CD4-positive, alpha-beta T cell (primary cell): Measurements from ENCODE around the gene FUS. TPM values are rescaled to one million over a fixed set of nuclear protein-coding genes. Genes with fewer than 3 reads are reported as not detected.

ENCODE experiments used
- ATAC-seq: fragments of 200-7000 bp; cut with Tn5 transposase; one replicate; pipeline ENCODE4 v1.10.0; 2022; ENCODE audit warnings: mild to moderate bottlenecking; ENCODE audit not compliant: poor library complexity
- CTCF ChIA-PET: fragments of 350-600 bp; sonication (Branson Sonifier 250); formaldehyde crosslinking; loops from one replicate; lab custom pipeline; 2021; ENCODE audit warnings: antibody characterized with exemption, inconsistent platforms; lab: Charles Lee
- POLR2A ChIA-PET: fragments of 350-600 bp; sonication (Branson Sonifier 250); formaldehyde crosslinking; loops from one replicate; lab custom pipeline; 2021; ENCODE audit warnings: antibody characterized with exemption, inconsistent platforms; lab: Charles Lee
- DNase-seq, 14 experiments: peaks; one replicate each; pipeline ENCODE4 v3.0.0-alpha.2; 2013 to 2020; ENCODE audit warnings: mixed read lengths in 2 of 14
- H3K27ac ChIP-seq, 2 donors: one replicate each; pipeline versions ENCODE4 v1.5.1 to v1.7.0; 2013; ENCODE audit warnings: low read length in 2 of 2, low read depth in 1 of 2, mild to moderate bottlenecking in 1 of 2
- H3K27me3 ChIP-seq, 2 experiments: 1 replicate in 1 of 2; 2 replicates in 1 of 2; pipeline versions ENCODE4 v1.6.1 to v1.7.0; 2013; ENCODE audit warnings: low read length in 2 of 2, control low read depth in 1 of 2, mild to moderate bottlenecking in 1 of 2, moderate library complexity in 1 of 2; ENCODE audit not compliant: insufficient read depth in 2 of 2, control insufficient read depth in 1 of 2
- H3K36me3 ChIP-seq: one replicate; pipeline ENCODE4 v1.6.1; 2013; ENCODE audit warnings: low read length, control low read depth; ENCODE audit not compliant: insufficient read depth
- H3K4me1 ChIP-seq: one replicate; pipeline ENCODE4 v1.6.1; 2013; ENCODE audit warnings: low read length, control low read depth; ENCODE audit not compliant: insufficient read depth
- H3K4me3 ChIP-seq: one replicate; pipeline ENCODE4 v1.5.1; 2013; ENCODE audit warnings: mild to moderate bottlenecking, low read length, moderate library complexity
- H3K9me3 ChIP-seq, 2 experiments: 1 replicate in 1 of 2; 2 replicates in 1 of 2; pipeline versions ENCODE4 v1.6.1 to v1.7.0; 2013; ENCODE audit warnings: low read length in 2 of 2, mild to moderate bottlenecking in 2 of 2, control low read depth in 1 of 2, moderate library complexity in 1 of 2; ENCODE audit not compliant: control insufficient read depth in 1 of 2, insufficient read depth in 1 of 2
- H3K27ac Mint-ChIP-seq: one replicate; pipeline ENCODE4 v1.8.0; 2020; ENCODE audit warnings: mixed read lengths
- H3K27me3 Mint-ChIP-seq: one replicate; pipeline ENCODE4 v1.8.0; 2021; ENCODE audit warnings: mixed read lengths
- H3K36me3 Mint-ChIP-seq: one replicate; pipeline ENCODE4 v1.8.0; 2021; ENCODE audit warnings: low read depth, mixed read lengths
- H3K4me1 Mint-ChIP-seq: one replicate; pipeline ENCODE4 v1.8.0; 2021; ENCODE audit warnings: low read depth, mixed read lengths
- H3K4me3 Mint-ChIP-seq: one replicate; pipeline ENCODE4 v1.8.0; 2020; ENCODE audit warnings: mild to moderate bottlenecking, mixed read lengths
- H3K9me3 Mint-ChIP-seq: one replicate; pipeline ENCODE4 v1.8.0; 2020; ENCODE audit warnings: mixed read lengths
- intact Hi-C, 2 experiments: fragments of 100-400 bp; cut with DNase I in 1 of 2; cut with micrococcal nuclease in 1 of 2; formaldehyde crosslinking; loops; one replicate each; pipeline versions ENCODE4 v1.15.1 to v1.9.0; 2023 to 2025; cut with DNase I, micrococcal nuclease
- total RNA-seq, 174 experiments: library from RNA in 2 of 174; stranded (reverse) in 2 of 174; gene quantifications; one replicate each; pipeline ENCODE4 v1.2.3 and lab custom pipeline; 2021 to 2026
- TF ChIP-seq, protein P1 (sequence below): fragments of 200-600 bp; IDR thresholded peaks from one replicate; pipeline ENCODE4 v1.8.0; 2022; ENCODE audit warnings: antibody characterized with exemption, mild to moderate bottlenecking

Gene FUS
- total RNA-seq, 2 experiments from 2014 or later = 699 to 733 TPM

DNA sequence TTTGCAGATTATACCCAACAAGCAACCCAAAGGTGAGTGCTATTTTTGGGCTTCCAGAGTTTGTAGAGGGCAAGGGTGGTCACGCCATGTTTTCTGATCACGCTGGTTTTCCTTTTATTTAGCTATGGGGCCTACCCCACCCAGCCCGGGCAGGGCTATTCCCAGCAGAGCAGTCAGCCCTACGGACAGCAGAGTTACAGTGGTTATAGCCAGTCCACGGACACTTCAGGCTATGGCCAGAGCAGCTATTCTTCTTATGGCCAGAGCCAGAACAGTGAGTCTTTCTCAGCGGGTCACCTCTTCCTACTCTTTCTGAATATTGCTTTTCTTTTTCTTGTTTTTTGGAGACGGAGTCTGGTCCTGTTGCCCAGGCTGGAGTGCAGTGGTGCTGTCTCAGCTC, 2.5 kb downstream of the FUS start:
- no peak for ATAC-seq
- Histone ChIP-seq H3K27me3 (no peaks in the 10 kb centered on the region), H3K36me3 (peaks cover 51% of the 10 kb centered on the region), H3K27ac (peak overlapping the region in 1 of 2 donors; percentile 21), H3K4me1 (peaks cover 76% of the 10 kb centered on the region), H3K4me3 (peak overlapping the region; percentile 87), H3K9me3 (no peaks in the 10 kb centered on the region)
- Mint-ChIP-seq H3K4me3 (peak overlapping the region; percentile 97), H3K9me3 (no peaks in the 10 kb centered on the region), H3K27me3 (no peaks in the 10 kb centered on the region), H3K36me3 (peaks cover 80% of the 10 kb centered on the region), H3K27ac (peak overlapping the region; percentile 95), H3K4me1 (peaks cover 82% of the 10 kb centered on the region)
- DNase-seq = no peak
- TF ChIP-seq, protein P1, sequence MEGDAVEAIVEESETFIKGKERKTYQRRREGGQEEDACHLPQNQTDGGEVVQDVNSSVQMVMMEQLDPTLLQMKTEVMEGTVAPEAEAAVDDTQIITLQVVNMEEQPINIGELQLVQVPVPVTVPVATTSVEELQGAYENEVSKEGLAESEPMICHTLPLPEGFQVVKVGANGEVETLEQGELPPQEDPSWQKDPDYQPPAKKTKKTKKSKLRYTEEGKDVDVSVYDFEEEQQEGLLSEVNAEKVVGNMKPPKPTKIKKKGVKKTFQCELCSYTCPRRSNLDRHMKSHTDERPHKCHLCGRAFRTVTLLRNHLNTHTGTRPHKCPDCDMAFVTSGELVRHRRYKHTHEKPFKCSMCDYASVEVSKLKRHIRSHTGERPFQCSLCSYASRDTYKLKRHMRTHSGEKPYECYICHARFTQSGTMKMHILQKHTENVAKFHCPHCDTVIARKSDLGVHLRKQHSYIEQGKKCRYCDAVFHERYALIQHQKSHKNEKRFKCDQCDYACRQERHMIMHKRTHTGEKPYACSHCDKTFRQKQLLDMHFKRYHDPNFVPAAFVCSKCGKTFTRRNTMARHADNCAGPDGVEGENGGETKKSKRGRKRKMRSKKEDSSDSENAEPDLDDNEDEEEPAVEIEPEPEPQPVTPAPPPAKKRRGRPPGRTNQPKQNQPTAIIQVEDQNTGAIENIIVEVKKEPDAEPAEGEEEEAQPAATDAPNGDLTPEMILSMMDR = no peak
- POLR2A ChIA-PET = interaction anchor here (1.7 to 6.6 kb wide), 2 partner anchors 17 to 40 kb away, joined by 13 to 89 read pairs; partner anchors contain the start of gene PYCARD
- CTCF ChIA-PET = interaction anchor here (0.9 to 2.0 kb wide), 2 partner anchors 18 to 40 kb away, joined by 3 to 5 read pairs; no protein-coding TSS in a partner anchor
- intact Hi-C loops = loop anchor here (5.0 to 10.0 kb wide), 5 partner anchors 110 to 682 kb away; partner anchors contain the start of genes STX4 (in 1 of the 2), ZNF646 (in 1 of the 2) and ZNF668 (in 1 of the 2)

DNA sequence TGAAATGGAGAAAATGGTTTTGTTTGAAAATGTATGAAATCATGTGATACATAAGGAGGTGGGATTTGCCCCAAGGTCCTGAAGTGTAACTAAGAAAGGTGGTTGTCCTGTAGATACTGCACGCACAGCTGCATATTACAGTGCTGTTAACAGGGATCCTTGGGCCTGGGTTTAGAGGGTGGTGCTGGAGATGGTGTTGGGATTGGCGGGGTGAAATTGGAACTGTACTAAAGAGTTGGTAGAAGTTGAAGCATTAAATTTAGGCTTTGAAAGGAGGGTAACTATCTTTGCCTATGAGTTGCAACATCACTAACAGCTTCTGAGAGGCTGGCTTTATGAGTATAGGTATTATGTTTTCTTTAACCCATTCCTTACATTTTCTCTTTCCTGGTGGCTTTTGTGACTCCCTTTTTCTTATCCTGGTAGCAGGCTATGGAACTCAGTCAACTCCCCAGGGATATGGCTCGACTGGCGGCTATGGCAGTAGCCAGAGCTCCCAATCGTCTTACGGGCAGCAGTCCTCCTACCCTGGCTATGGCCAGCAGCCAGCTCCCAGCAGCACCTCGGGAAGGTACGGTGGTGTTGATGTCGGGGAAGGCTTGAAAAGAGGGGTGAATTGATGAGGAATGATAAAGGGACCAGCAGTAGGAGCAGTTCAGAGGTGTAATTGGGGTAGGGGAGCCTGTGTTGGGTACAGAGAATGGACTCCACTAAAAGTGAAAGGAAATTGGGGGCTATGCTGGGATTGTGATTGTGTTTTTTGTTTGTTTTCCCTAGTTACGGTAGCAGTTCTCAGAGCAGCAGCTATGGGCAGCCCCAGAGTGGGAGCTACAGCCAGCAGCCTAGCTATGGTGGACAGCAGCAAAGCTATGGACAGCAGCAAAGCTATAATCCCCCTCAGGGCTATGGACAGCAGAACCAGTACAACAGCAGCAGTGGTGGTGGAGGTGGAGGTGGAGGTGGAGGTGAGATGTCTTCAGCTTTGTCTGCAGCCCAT, 3.8 kb downstream of the FUS start:
- H3K27me3 Mint-ChIP-seq = no peaks in the 10 kb centered on the region
- H3K36me3 Mint-ChIP-seq = peaks cover 94% of the 10 kb centered on the region
- Histone ChIP-seq H3K4me1 (peaks cover 69% of the 10 kb centered on the region), H3K9me3 (no peaks in the 10 kb centered on the region), H3K27me3 (no peaks in the 10 kb centered on the region), H3K27ac (no peak overlapping the region), H3K36me3 (peaks cover 65% of the 10 kb centered on the region), H3K4me3 (no peak overlapping the region)
- H3K4me1 Mint-ChIP-seq = peaks cover 85% of the 10 kb centered on the region
- CTCF ChIA-PET = interaction anchor here (2.0 kb wide), 1 partner anchor 17 kb away, joined by 5 read pairs; no protein-coding TSS in a partner anchor
- H3K9me3 Mint-ChIP-seq = no peaks in the 10 kb centered on the region
- TF ChIP-seq, protein P1 = no peak
- DNase-seq (peak in 1 of 14 experiments; percentile 18), ATAC-seq (no peak)
- H3K27ac Mint-ChIP-seq = peak overlapping the region; percentile 95
- H3K4me3 Mint-ChIP-seq = peak overlapping the region; percentile 97
- intact Hi-C loops = loop anchor here (5.0 to 10.0 kb wide), 5 partner anchors 111 to 681 kb away; partner anchors contain the start of genes STX4 (in 1 of the 2), ZNF646 (in 1 of the 2) and ZNF668 (in 1 of the 2)
- POLR2A ChIA-PET = interaction anchor here (1.3 to 6.6 kb wide), 2 partner anchors 15 to 41 kb away, joined by 3 to 89 read pairs; partner anchors contain the start of gene PYCARD

DNA sequence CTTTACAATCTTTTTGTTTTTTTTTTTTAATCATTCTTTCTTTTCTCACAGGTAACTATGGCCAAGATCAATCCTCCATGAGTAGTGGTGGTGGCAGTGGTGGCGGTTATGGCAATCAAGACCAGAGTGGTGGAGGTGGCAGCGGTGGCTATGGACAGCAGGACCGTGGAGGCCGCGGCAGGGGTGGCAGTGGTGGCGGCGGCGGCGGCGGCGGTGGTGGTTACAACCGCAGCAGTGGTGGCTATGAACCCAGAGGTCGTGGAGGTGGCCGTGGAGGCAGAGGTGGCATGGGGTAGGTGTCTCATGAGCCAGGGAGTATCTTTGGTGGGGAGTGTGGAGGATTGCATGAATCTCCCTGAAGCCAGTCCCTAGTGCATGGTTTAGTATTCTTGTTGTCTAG, 4.9 kb downstream of the FUS start:
- Histone ChIP-seq H3K4me1 (peaks cover 63% of the 10 kb centered on the region), H3K27ac (no peak overlapping the region), H3K36me3 (peaks cover 76% of the 10 kb centered on the region), H3K9me3 (no peaks in the 10 kb centered on the region), H3K27me3 (no peaks in the 10 kb centered on the region), H3K4me3 (no peak overlapping the region)
- ATAC-seq (no peak), DNase-seq (peak in 1 of 14 experiments; percentile 15)
- intact Hi-C loops = loop anchor here (5.0 to 10.0 kb wide), 5 partner anchors 113 to 680 kb away; partner anchors contain the start of genes STX4 (in 1 of the 2), ZNF646 (in 1 of the 2) and ZNF668 (in 1 of the 2)
- Mint-ChIP-seq H3K27me3 (no peaks in the 10 kb centered on the region), H3K4me3 (peak overlapping the region; percentile 65), H3K4me1 (peaks cover 90% of the 10 kb centered on the region), H3K27ac (peak overlapping the region; percentile 58), H3K36me3 (peaks cover 99% of the 10 kb centered on the region), H3K9me3 (no peaks in the 10 kb centered on the region)
- TF ChIP-seq, protein P1 = no peak
- ChIA-PET POLR2A (interaction anchor here (1.5 to 6.6 kb wide), 3 partner anchors 8 to 43 kb away, joined by 5 to 89 read pairs (median 6); partner anchors contain the start of gene PYCARD), CTCF (no interaction called here)
